HepG2 (cell line): ENCODE results near the gene KCNK6. TPM values are rescaled to one million over a fixed set of nuclear protein-coding genes. Genes with fewer than 3 reads are reported as not detected.

Source experiments
- ARID5B ChIP-seq: IDR thresholded peaks from 2 replicates; pipeline ENCODE4 v1.4.0; 2020; ENCODE audit warnings: mild to moderate bottlenecking, missing genetic modification reagents
- GZF1 ChIP-seq: sonication (generic); formaldehyde crosslinking; IDR thresholded peaks from 2 replicates; pipeline ENCODE4 v1.5.1; 2020; ENCODE audit warnings: mild to moderate bottlenecking, missing genetic modification reagents
- HES4 ChIP-seq: sonication (generic); formaldehyde crosslinking; IDR thresholded peaks from 2 replicates; pipeline ENCODE4 v1.9.0; 2021; ENCODE audit warnings: mild to moderate bottlenecking, missing genetic modification reagents, borderline replicate concordance
- HOXA5 ChIP-seq: sonication (generic); formaldehyde crosslinking; IDR thresholded peaks from 2 replicates; pipeline ENCODE4 v1.4.0; 2020; ENCODE audit warnings: missing genetic modification reagents
- ISX ChIP-seq: sonication (generic); formaldehyde crosslinking; conservative IDR thresholded peaks from 2 replicates; pipeline ENCODE4 v1.5.0; 2020; ENCODE audit warnings: missing genetic modification reagents
- RARA ChIP-seq: IDR thresholded peaks from 2 replicates; pipeline ENCODE4 v1.6.1; 2016; ENCODE audit warnings: missing genetic modification reagents, missing compliant biosample characterization
- RFX5 ChIP-seq: IDR thresholded peaks from 2 replicates; pipeline ENCODE4 v1.6.1; 2011; ENCODE audit warnings: low read depth, low read length, improper control_type of control experiment
- RNF219 ChIP-seq: sonication (generic); formaldehyde crosslinking; IDR thresholded peaks from 2 replicates; pipeline ENCODE4 v1.5.0; 2020; ENCODE audit warnings: mild to moderate bottlenecking, missing genetic modification reagents
- SOX5 ChIP-seq: IDR thresholded peaks from 2 replicates; pipeline ENCODE4 v1.6.1; 2016; ENCODE audit warnings: borderline replicate concordance
- SRSF1 ChIP-seq: fragments of 200-400 bp; formaldehyde crosslinking; optimal IDR thresholded peaks from 2 replicates; pipeline ENCODE3; 2017; ENCODE audit warnings: mild to moderate bottlenecking, low read depth, low read length, moderate library complexity
- SUZ12 ChIP-seq: fragments of 150-350 bp; IDR thresholded peaks from 2 replicates; pipeline ENCODE4 v1.6.1; 2014; ENCODE audit warnings: low read depth, low read length
- TOPORS ChIP-seq: sonication (generic); formaldehyde crosslinking; IDR thresholded peaks from 2 replicates; pipeline ENCODE4 v1.8.0; 2023; ENCODE audit warnings: mild to moderate bottlenecking, missing genetic modification reagents
- ZBTB39 ChIP-seq: sonication (generic); formaldehyde crosslinking; IDR thresholded peaks from 2 replicates; pipeline ENCODE4 v1.5.0; 2020; ENCODE audit warnings: missing genetic modification reagents
- ZNF639 ChIP-seq: conservative IDR thresholded peaks from 2 replicates; pipeline ENCODE4 v1.6.1; 2018; ENCODE audit warnings: missing genetic modification reagents
- polyA plus RNA-seq, 8 experiments: library from polyadenylated mRNA; depleted of rRNA in 3 of 8; stranded (reverse) in 7 of 8; unstranded in 1 of 8; fragments of >200 nt; fragmentation: Illumina TruSeq in 4 of 8; extraction: Trizol in 4 of 8; gene quantifications; 2 replicates each; pipeline versions ENCODE4 v1.2.1 to v1.2.3, GENCODE V29; 2011 to 2016; ENCODE audit warnings: low read depth in 4 of 8, missing spikeins in 1 of 8, mixed read lengths in 1 of 8; ENCODE audit not compliant: insufficient read depth in 1 of 8
- total RNA-seq, 5 experiments: library from RNA; depleted of rRNA; stranded (reverse); fragments of >200 nt; fragmentation: Illumina TruSeq; extraction: Trizol; gene quantifications; 2 replicates each; pipeline ENCODE4 v1.2.3, GENCODE V29; 2016; ENCODE audit warnings: low read depth in 1 of 5
- TF ChIP-seq, protein P1 (sequence below), 2 experiments: fragments of 450-650 bp in 1 of 2; sonication (generic) in 1 of 2; formaldehyde crosslinking; IDR thresholded peaks; 2 replicates each; pipeline versions ENCODE4 v1.5.0 to v1.8.0; 2020 to 2022; ENCODE audit warnings: mild to moderate bottlenecking in 1 of 2, missing genetic modification reagents in 1 of 2
- TF ChIP-seq, protein P2 (sequence below): IDR thresholded peaks from 2 replicates; pipeline ENCODE4 v1.6.1; 2016; ENCODE audit warnings: missing biosample characterization, missing genetic modification reagents, low read depth

Gene KCNK6
- total and polyA plus RNA-seq, 2 of the 13 experiments (the other 11 are each of a cell fraction or from before 2014, with no cell fraction given): 0.03 TPM; not detected in 1

- TF ChIP-seq ZNF639 (CRISPR knock-in tag): no peak; the same call in 1 of the 2 replicates
- TF ChIP-seq ARID5B (CRISPR knock-in tag): peak; percentile 32
- no peak for TF ChIP-seq HOXA5 (CRISPR knock-in tag)
- TF ChIP-seq RARA: peak; percentile 40; the same call in 1 of the 2 replicates
- TF ChIP-seq SOX5 (CRISPR knock-in tag): peak; percentile 31; the same call in 1 of the 2 replicates
- peak; percentile 75; the same call in 1 of the 2 replicates for TF ChIP-seq ISX (CRISPR knock-in tag)
- TF ChIP-seq, protein P1, sequence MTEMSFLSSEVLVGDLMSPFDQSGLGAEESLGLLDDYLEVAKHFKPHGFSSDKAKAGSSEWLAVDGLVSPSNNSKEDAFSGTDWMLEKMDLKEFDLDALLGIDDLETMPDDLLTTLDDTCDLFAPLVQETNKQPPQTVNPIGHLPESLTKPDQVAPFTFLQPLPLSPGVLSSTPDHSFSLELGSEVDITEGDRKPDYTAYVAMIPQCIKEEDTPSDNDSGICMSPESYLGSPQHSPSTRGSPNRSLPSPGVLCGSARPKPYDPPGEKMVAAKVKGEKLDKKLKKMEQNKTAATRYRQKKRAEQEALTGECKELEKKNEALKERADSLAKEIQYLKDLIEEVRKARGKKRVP (CRISPR knock-in tag; IDR thresholded peaks at IDR 0.05): no peak; a peak in 1 of 4 replicates
- TF ChIP-seq, protein P2, sequence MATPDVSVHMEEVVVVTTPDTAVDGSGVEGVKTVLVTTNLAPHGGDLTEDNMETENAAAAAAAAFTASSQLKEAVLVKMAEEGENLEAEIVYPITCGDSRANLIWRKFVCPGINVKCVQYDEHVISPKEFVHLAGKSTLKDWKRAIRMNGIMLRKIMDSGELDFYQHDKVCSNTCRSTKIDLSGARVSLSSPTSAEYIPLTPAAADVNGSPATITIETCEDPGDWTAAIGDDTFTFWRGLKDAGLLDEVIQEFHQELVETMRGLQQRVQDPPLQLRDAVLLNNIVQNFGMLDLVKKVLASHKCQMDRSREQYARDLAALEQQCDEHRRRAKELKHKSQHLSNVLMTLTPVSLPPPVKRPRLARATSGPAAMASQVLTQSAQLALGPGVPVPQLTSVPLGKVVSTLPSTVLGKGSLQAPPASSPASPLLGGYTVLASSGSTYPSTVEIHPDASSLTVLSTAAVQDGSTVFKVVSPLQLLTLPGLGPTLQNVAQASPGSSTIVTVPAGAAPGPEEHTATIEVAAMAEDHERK (CRISPR knock-in tag): peak; percentile 85
- TF ChIP-seq RNF219 (CRISPR knock-in tag): no peak; the same call in 1 of the 2 replicates
- peak; percentile 8; the same call in 1 of the 2 replicates for TF ChIP-seq RFX5
- TF ChIP-seq GZF1 (CRISPR knock-in tag): peak; percentile 83
- TF ChIP-seq TOPORS (CRISPR knock-in tag): no peak; the same call in 1 of the 2 replicates
- peak; percentile 68 for TF ChIP-seq SRSF1
- no peak for TF ChIP-seq SUZ12
- TF ChIP-seq HES4 (CRISPR knock-in tag): peak; percentile 72; the same call in 1 of the 2 replicates
- TF ChIP-seq ZBTB39 (CRISPR knock-in tag): no peak
Observed at GRCh38 chr19:38374332-38375097, 54.9 kb downstream of the KCNK6 start, which contains the start of gene PSMD8 (continued).
